ENCODE data around the gene TRDMT1. TPM values are rescaled to one million over a fixed set of nuclear protein-coding genes. Genes with fewer than 3 reads are reported as not detected.

TRDMT1 gene
- total RNA-seq, 3 donors from 2014 or later (not counting 1 experiment from before 2014, with no cell fraction given) = 11.0 to 21.8 (median 14.4) TPM

GRCh38 chr10:17144032-17144431 lies 57.4 kb downstream of the TRDMT1 start:
- Histone ChIP-seq H3K4me3 (ENCODE audit: low read length) (no peak overlapping the region), H3K27ac (ENCODE audit: low read length) (no peak overlapping the region), H3K9me3 (ENCODE audit: control insufficient read depth, insufficient read depth, low read length) (no peaks in the 10 kb centered on the region), H3K27me3 (ENCODE audit: control insufficient read depth, insufficient read depth, low read length) (no peaks in the 10 kb centered on the region), H3K36me3 (ENCODE audit: control insufficient read depth, insufficient read depth, low read length) (no peaks in the 10 kb centered on the region), H3K4me1 (ENCODE audit: control insufficient read depth, insufficient read depth, low read length) (no peaks in the 10 kb centered on the region)
- DNase-seq (no peak), ATAC-seq (no peak)
- no peak for TF ChIP-seq CTCF (IDR thresholded peaks at IDR 0.05)
- no peak overlapping the region for H3K27ac Mint-ChIP-seq
- H3K9me3 Mint-ChIP-seq = no peaks in the 10 kb centered on the region
- H3K4me1 Mint-ChIP-seq = no peaks in the 10 kb centered on the region
- peaks cover 0 to 2% of the 10 kb centered on the region in 2 donors for H3K27me3 Mint-ChIP-seq (ENCODE audit: low read depth in 2 of 2)
- H3K36me3 Mint-ChIP-seq = peaks cover 12% of the 10 kb centered on the region
- intact Hi-C loops (cut with micrococcal nuclease) = no loop called here
- no peak overlapping the region for H3K4me3 Mint-ChIP-seq
- 100% methylated on average over 2 of the region's 2 CpGs for WGBS (ENCODE audit: insufficient coverage)

- H3K4me3 ChIP-seq (ENCODE audit: low read length) = no peak overlapping the region
- DNase-seq (no peak), ATAC-seq (no peak)
- H3K27ac ChIP-seq (ENCODE audit: low read length) = no peak overlapping the region
- Mint-ChIP-seq H3K36me3 (peaks cover 12% of the 10 kb centered on the region), H3K27ac (no peak overlapping the region), H3K4me1 (no peaks in the 10 kb centered on the region), H3K4me3 (no peak overlapping the region), H3K27me3 (ENCODE audit: low read depth in 2 of 2) (peaks cover 0 to 2% of the 10 kb centered on the region in 2 donors), H3K9me3 (no peaks in the 10 kb centered on the region)
- H3K36me3 ChIP-seq (ENCODE audit: control insufficient read depth, insufficient read depth, low read length) = no peaks in the 10 kb centered on the region
- H3K27me3 ChIP-seq (ENCODE audit: control insufficient read depth, insufficient read depth, low read length) = no peaks in the 10 kb centered on the region
- H3K4me1 ChIP-seq (ENCODE audit: control insufficient read depth, insufficient read depth, low read length) = no peaks in the 10 kb centered on the region
- H3K9me3 ChIP-seq (ENCODE audit: control insufficient read depth, insufficient read depth, low read length) = no peaks in the 10 kb centered on the region
- no peak for TF ChIP-seq CTCF (IDR thresholded peaks at IDR 0.05)
- 94% methylated on average over 3 of the region's 3 CpGs for WGBS (ENCODE audit: insufficient coverage)
- intact Hi-C loops (cut with micrococcal nuclease) = no loop called here
Measured at GRCh38 chr10:17143055-17143690, 58.3 kb downstream of the TRDMT1 start.

- WGBS (ENCODE audit: insufficient coverage) = 50% methylated on average over 1 of the region's 1 CpG
Measured at GRCh38 chr10:17141504-17142229, 59.8 kb downstream of the TRDMT1 start.

More at GRCh38 chr10:17141504-17142229, 59.8 kb downstream of the TRDMT1 start:
- H3K27me3 Mint-ChIP-seq (ENCODE audit: low read depth in 2 of 2) = peaks cover 0 to 2% of the 10 kb centered on the region in 2 donors
- Histone ChIP-seq H3K4me1 (ENCODE audit: control insufficient read depth, insufficient read depth, low read length) (no peaks in the 10 kb centered on the region), H3K27me3 (ENCODE audit: control insufficient read depth, insufficient read depth, low read length) (no peaks in the 10 kb centered on the region), H3K9me3 (ENCODE audit: control insufficient read depth, insufficient read depth, low read length) (no peaks in the 10 kb centered on the region), H3K36me3 (ENCODE audit: control insufficient read depth, insufficient read depth, low read length) (no peaks in the 10 kb centered on the region), H3K27ac (ENCODE audit: low read length) (no peak overlapping the region), H3K4me3 (ENCODE audit: low read length) (no peak overlapping the region)
- TF ChIP-seq CTCF (IDR thresholded peaks at IDR 0.05) = no peak
- intact Hi-C loops (cut with micrococcal nuclease) = no loop called here
- no peaks in the 10 kb centered on the region for H3K9me3 Mint-ChIP-seq
- H3K27ac Mint-ChIP-seq = no peak overlapping the region
- DNase-seq (no peak), ATAC-seq (no peak)
- no peaks in the 10 kb centered on the region for H3K4me1 Mint-ChIP-seq
- no peak overlapping the region for H3K4me3 Mint-ChIP-seq
- peaks cover 12% of the 10 kb centered on the region for H3K36me3 Mint-ChIP-seq
